ENCODE measurements around the gene TMCO1.

GRCh38 chr1:165768513-165769394 is at the start of gene TMCO1:
- TF ChIP-seq POLR2A (IDR thresholded peaks at IDR 0.05) (peak; percentile 67 to 79), CTCF (IDR thresholded peaks at IDR 0.05) (peak in 3 of 6 experiments; percentile 24 to 35 (median 28))

All from Peyer's patch (tissue), 4 donors.